MM.1S (cell line): Measurements from ENCODE around the gene VSIG2.

Source experiments
- DNase-seq: peaks from one replicate; pipeline ENCODE4 v3.0.0-alpha.2; 2015
- H2AFZ ChIP-seq: fragments of 300-600 bp; sonication (generic); 2 replicates; pipeline ENCODE4 v1.6.0; 2016; ENCODE audit warnings: antibody characterized with exemption, low read length
- H3F3A ChIP-seq: fragments of 300-600 bp; sonication (generic); 2 replicates; pipeline ENCODE4 v1.6.1; 2016; ENCODE audit warnings: mild to moderate bottlenecking, antibody characterized with exemption, low read length, moderate library complexity, mixed read lengths; ENCODE audit not compliant: insufficient read depth
- H3K27ac ChIP-seq: fragments of 300-600 bp; sonication (generic); 2 replicates; pipeline ENCODE4 v1.5.1; 2016; ENCODE audit warnings: mild to moderate bottlenecking, low read length
- H3K27me3 ChIP-seq: fragments of 300-600 bp; sonication (generic); replicated peaks from 2 replicates; pipeline ENCODE4 v1.6.0; 2016; ENCODE audit warnings: low read length; ENCODE audit not compliant: insufficient read depth
- H3K36me3 ChIP-seq: fragments of 300-600 bp; sonication (generic); replicated peaks from 2 replicates; pipeline ENCODE4 v1.6.1; 2016; ENCODE audit warnings: mild to moderate bottlenecking, low read length, mixed read lengths; ENCODE audit not compliant: insufficient read depth
- H3K4me1 ChIP-seq: fragments of 300-600 bp; sonication (generic); 2 replicates; pipeline ENCODE4 v1.6.1; 2016; ENCODE audit warnings: low read length, mixed read lengths
- H3K4me2 ChIP-seq: fragments of 300-600 bp; sonication (generic); 2 replicates; pipeline ENCODE4 v1.6.0; 2016; ENCODE audit warnings: low read depth, low read length
- H3K4me3 ChIP-seq: fragments of 300-600 bp; sonication (generic); 2 replicates; pipeline ENCODE4 v1.5.1; 2016; ENCODE audit warnings: low read length, mixed read lengths
- H3K79me2 ChIP-seq: fragments of 300-600 bp; sonication (generic); 2 replicates; pipeline ENCODE4 v1.6.1; 2016; ENCODE audit warnings: mixed run types, low read length, mixed read lengths
- H3K9ac ChIP-seq: fragments of 300-600 bp; sonication (generic); 2 replicates; pipeline ENCODE4 v1.6.1; 2016; ENCODE audit warnings: low read length, mixed read lengths
- H3K9me2 ChIP-seq: fragments of 300-600 bp; sonication (generic); replicated peaks from 2 replicates; pipeline ENCODE4 v1.6.1; 2016; ENCODE audit warnings: mild to moderate bottlenecking, low read length, mixed read lengths; ENCODE audit not compliant: insufficient read depth
- H3K9me3 ChIP-seq: fragments of 300-600 bp; sonication (generic); replicated peaks from 2 replicates; pipeline ENCODE4 v1.6.1; 2016; ENCODE audit warnings: mild to moderate bottlenecking, low read length, mixed read lengths; ENCODE audit not compliant: insufficient read depth
- H4K20me1 ChIP-seq: fragments of 300-600 bp; sonication (generic); 2 replicates; pipeline ENCODE4 v1.6.1; 2016; ENCODE audit warnings: mild to moderate bottlenecking, low read length, moderate library complexity, mixed read lengths; ENCODE audit not compliant: insufficient read depth
- EZH2 ChIP-seq: fragments of 300-600 bp; sonication (generic); optimal IDR thresholded peaks from 2 replicates; pipeline ENCODE3; 2017; ENCODE audit warnings: low read depth, mild to moderate bottlenecking, antibody characterized with exemption, low read length, mixed read lengths
- EZH2phosphoT487 ChIP-seq: fragments of 300-600 bp; sonication (generic); IDR thresholded peaks from 2 replicates; pipeline ENCODE4 v1.6.1; 2018; ENCODE audit warnings: antibody characterized with exemption, low read length
- TF ChIP-seq, protein P1 (sequence below): fragments of 300-600 bp; sonication (generic); IDR thresholded peaks from 2 replicates; pipeline ENCODE4 v1.5.1; 2016; ENCODE audit warnings: antibody characterized with exemption, low read length, mixed read lengths

The VSIG2 gene

DNA sequence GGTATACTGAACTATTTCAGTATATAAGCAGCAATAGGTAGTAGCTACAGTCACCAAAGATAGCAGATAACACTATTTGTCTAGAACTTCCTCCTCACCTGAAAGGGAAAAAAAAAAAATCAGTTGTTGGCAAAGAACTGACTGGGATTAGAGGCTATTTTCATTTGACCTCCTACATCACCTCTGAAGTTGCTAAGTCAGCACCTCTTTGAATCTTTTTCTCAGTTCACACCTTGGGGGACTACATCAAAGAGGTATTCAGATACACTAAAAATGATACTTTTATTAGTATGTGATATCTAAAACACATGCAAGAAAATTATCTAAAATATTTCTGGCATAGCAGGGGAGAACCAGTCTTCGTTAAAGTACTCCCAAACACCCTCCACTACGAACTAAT lies 32.0 kb upstream of the VSIG2 start:
- Histone ChIP-seq H3K4me2 (no peak overlapping the region), H3K4me3 (no peak overlapping the region), H2AFZ (no peak overlapping the region), H3K27me3 (no peaks in the 10 kb centered on the region), H3K9me3 (no peaks in the 10 kb centered on the region), H4K20me1 (no peaks in the 10 kb centered on the region; the same call in 1 of the 2 replicates), H3K4me1 (peaks cover 16% of the 10 kb centered on the region), H3K36me3 (no peaks in the 10 kb centered on the region), H3F3A (peaks cover 5% of the 10 kb centered on the region; the same call in 1 of the 2 replicates), H3K27ac (peak overlapping the region; percentile 1; the same call in 1 of the 2 replicates), H3K79me2 (peaks cover 25% of the 10 kb centered on the region), H3K9ac (no peak overlapping the region), H3K9me2 (no peaks in the 10 kb centered on the region)
- peak; percentile 22 for DNase-seq
- no peak for TF ChIP-seq EZH2phosphoT487
- no peak for TF ChIP-seq EZH2
- TF ChIP-seq, protein P1, sequence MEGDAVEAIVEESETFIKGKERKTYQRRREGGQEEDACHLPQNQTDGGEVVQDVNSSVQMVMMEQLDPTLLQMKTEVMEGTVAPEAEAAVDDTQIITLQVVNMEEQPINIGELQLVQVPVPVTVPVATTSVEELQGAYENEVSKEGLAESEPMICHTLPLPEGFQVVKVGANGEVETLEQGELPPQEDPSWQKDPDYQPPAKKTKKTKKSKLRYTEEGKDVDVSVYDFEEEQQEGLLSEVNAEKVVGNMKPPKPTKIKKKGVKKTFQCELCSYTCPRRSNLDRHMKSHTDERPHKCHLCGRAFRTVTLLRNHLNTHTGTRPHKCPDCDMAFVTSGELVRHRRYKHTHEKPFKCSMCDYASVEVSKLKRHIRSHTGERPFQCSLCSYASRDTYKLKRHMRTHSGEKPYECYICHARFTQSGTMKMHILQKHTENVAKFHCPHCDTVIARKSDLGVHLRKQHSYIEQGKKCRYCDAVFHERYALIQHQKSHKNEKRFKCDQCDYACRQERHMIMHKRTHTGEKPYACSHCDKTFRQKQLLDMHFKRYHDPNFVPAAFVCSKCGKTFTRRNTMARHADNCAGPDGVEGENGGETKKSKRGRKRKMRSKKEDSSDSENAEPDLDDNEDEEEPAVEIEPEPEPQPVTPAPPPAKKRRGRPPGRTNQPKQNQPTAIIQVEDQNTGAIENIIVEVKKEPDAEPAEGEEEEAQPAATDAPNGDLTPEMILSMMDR = no peak

DNA sequence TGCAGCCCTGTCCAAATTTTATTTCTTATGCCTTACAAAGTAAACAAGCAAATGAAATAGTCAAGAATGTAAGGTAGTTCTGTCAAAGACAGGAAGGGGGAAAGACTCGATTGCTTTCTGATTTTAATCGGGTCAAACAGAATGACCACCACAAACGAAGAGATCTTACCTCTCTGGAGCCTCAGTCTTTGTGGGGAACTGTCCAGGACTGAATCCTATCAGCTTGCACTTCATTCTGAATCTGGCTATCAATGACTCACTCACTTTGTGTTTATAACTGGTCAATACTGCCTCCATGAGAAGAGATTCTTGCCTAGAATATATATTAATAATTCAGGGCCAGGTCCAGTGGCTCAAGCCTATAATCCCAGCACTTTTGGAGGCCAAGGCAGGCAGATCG lies 30.9 kb upstream of the VSIG2 start:
- H3K79me2 ChIP-seq = peaks cover 16% of the 10 kb centered on the region; the same call in 1 of the 2 replicates
- no peaks in the 10 kb centered on the region for H3K9me3 ChIP-seq
- H3K27ac ChIP-seq = no peak overlapping the region
- no peak overlapping the region for H3K4me2 ChIP-seq
- H3K4me1 ChIP-seq = peaks cover 16% of the 10 kb centered on the region
- no peaks in the 10 kb centered on the region for H3K27me3 ChIP-seq
- no peak overlapping the region for H3K4me3 ChIP-seq
- DNase-seq = no peak
- H3F3A ChIP-seq = peaks cover 5% of the 10 kb centered on the region; the same call in 1 of the 2 replicates
- H2AFZ ChIP-seq = no peak overlapping the region
- H3K9me2 ChIP-seq = no peaks in the 10 kb centered on the region
- no peaks in the 10 kb centered on the region; the same call in 1 of the 2 replicates for H4K20me1 ChIP-seq
- H3K9ac ChIP-seq = no peak overlapping the region
- H3K36me3 ChIP-seq = no peaks in the 10 kb centered on the region
- no peak for TF ChIP-seq EZH2
- no peak for TF ChIP-seq EZH2phosphoT487
- TF ChIP-seq, protein P1 = no peak

DNA sequence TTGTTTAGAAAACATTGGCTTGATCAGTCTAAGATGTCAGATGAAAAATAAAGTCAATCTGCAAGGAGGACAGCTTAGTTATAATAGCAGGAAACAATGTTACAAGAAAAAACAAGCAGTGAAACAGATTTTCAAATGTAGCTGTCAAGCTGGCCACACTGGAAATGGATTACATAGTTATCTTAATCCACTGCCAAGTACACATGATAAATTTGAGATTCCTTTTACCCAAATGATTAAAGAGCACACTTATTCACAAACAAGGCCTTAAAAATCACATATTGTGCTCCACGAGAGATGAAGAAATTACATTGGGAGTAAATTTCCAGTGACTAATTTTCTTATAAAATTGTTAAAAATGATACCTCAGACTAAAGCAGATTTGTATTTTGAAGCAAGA lies 27.5 kb upstream of the VSIG2 start:
- H3K4me3 ChIP-seq = no peak overlapping the region
- H3K9me3 ChIP-seq = no peaks in the 10 kb centered on the region
- H3K9ac ChIP-seq = no peak overlapping the region
- H3K79me2 ChIP-seq = no peaks in the 10 kb centered on the region; the same call in 1 of the 2 replicates
- no peaks in the 10 kb centered on the region for H3K27me3 ChIP-seq
- H3K9me2 ChIP-seq = no peaks in the 10 kb centered on the region
- DNase-seq = no peak
- peaks cover 5% of the 10 kb centered on the region; the same call in 1 of the 2 replicates for H3F3A ChIP-seq
- TF ChIP-seq EZH2 (no peak), EZH2phosphoT487 (no peak)
- TF ChIP-seq, protein P1 = no peak
- peaks cover 10% of the 10 kb centered on the region for H3K4me1 ChIP-seq
- no peak overlapping the region for H2AFZ ChIP-seq
- H3K4me2 ChIP-seq = no peak overlapping the region
- no peak overlapping the region for H3K27ac ChIP-seq
- no peaks in the 10 kb centered on the region; the same call in 1 of the 2 replicates for H4K20me1 ChIP-seq
- no peaks in the 10 kb centered on the region for H3K36me3 ChIP-seq
